Adrenal gland (tissue), 5 donors: ENCODE data around the gene APBA1.

Experiments used
- POLR2A ChIP-seq, 2 donors: fragments of 450-650 bp; IDR thresholded peaks; one replicate each; pipeline ENCODE4 v1.6.1; 2017; ENCODE audit warnings: antibody characterized with exemption in 2 of 2, mild to moderate bottlenecking in 2 of 2, moderate library complexity in 1 of 2
- TF ChIP-seq, protein P1 (sequence below), 6 experiments: fragments of 450-650 bp in 4 of 6; fragments of 200-600 bp in 2 of 6; sonication (generic) in 1 of 6; IDR thresholded peaks; 1 replicate in 5 of 6; 2 replicates in 1 of 6; pipeline versions ENCODE4 v1.5.1 to v1.8.0; 2016 to 2021; ENCODE audit warnings: antibody characterized with exemption in 6 of 6, mild to moderate bottlenecking in 2 of 6, moderate library complexity in 1 of 6
- donor health status: DM: no; HTN: no; CAD: no.

DNA sequence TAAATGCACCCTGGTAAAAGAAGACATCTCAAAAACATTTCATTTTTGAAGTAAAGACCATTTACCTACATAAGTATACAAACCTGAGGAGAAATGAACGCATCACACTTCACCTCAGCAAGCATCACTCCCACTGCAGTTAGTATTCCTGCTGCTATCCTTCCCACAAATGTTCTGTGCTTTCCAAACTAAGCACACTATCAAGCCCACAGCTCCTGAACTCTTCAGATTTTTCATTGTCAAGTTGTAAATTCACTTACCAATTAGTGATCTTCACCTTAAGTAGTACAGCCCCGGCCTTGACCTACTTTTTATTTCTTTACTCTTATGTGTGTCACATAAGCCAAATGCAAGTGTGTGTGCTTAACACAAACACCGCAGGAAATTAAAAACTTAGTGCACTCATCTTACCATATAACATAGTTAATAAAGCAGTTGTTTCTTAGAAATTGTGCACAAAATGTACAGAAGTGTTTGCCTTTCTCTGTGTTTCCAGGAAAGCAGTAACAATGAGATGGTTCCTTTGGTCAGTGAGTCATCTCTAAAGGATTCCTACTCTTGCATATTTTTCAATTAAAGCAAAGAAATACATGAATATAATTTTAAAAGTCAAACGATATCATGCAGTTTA is 169.4 kb downstream of the APBA1 start:
- TF ChIP-seq POLR2A (IDR thresholded peaks at IDR 0.05): no peak
- TF ChIP-seq, protein P1, sequence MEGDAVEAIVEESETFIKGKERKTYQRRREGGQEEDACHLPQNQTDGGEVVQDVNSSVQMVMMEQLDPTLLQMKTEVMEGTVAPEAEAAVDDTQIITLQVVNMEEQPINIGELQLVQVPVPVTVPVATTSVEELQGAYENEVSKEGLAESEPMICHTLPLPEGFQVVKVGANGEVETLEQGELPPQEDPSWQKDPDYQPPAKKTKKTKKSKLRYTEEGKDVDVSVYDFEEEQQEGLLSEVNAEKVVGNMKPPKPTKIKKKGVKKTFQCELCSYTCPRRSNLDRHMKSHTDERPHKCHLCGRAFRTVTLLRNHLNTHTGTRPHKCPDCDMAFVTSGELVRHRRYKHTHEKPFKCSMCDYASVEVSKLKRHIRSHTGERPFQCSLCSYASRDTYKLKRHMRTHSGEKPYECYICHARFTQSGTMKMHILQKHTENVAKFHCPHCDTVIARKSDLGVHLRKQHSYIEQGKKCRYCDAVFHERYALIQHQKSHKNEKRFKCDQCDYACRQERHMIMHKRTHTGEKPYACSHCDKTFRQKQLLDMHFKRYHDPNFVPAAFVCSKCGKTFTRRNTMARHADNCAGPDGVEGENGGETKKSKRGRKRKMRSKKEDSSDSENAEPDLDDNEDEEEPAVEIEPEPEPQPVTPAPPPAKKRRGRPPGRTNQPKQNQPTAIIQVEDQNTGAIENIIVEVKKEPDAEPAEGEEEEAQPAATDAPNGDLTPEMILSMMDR (IDR thresholded peaks at IDR 0.05): no peak
